Activated T-cell treated with anti-CD3 and anti-CD28 coated beads, Interleukin-2, amount 50 U/mL, for 72 hours (primary cell): ENCODE results near the gene ANKRD26. TPM values are rescaled to one million over a fixed set of nuclear protein-coding genes. Genes with fewer than 3 reads are reported as not detected.
A peak's percentile ranks its signal among the peaks of the same experiment; 100 is the strongest.
"Not testable (repeated sequence)": the region's sequence is repeated elsewhere in the genome, so short reads cannot be mapped to it uniquely, and the experiment has no call there.

ENCODE experiments used
- ATAC-seq, 2 donors: fragments of 150-1000 bp; cut with Tn5 transposase; replicated peaks in 1 of 2; 2 replicates each; pipeline ENCODE4 v1.10.0; 2021; ENCODE audit warnings: moderate library complexity in 2 of 2, mild to moderate bottlenecking in 1 of 2
- DNase-seq, 2 donors: peaks; one replicate each; pipeline ENCODE4 v3.0.0; 2021 to 2022; ENCODE audit warnings: mixed read lengths in 1 of 2
- H3K27ac Mint-ChIP-seq: one replicate; pipeline ENCODE4 v1.8.0; 2022; ENCODE audit warnings: mild to moderate bottlenecking, moderate library complexity, mixed read lengths
- H3K27me3 Mint-ChIP-seq: one replicate; pipeline ENCODE4 v1.8.0; 2022; ENCODE audit warnings: low read depth, mixed read lengths
- H3K36me3 Mint-ChIP-seq, 2 donors: one replicate each; pipeline ENCODE4 v1.8.0; 2022; ENCODE audit warnings: mixed read lengths in 2 of 2, mild to moderate bottlenecking in 1 of 2; ENCODE audit not compliant: insufficient read depth in 2 of 2
- H3K4me1 Mint-ChIP-seq: one replicate; pipeline ENCODE4 v1.8.0; 2022; ENCODE audit warnings: low read depth, mixed read lengths
- H3K4me3 Mint-ChIP-seq, 2 donors: one replicate each; pipeline ENCODE4 v1.8.0; 2022; ENCODE audit warnings: mild to moderate bottlenecking in 2 of 2, mixed read lengths in 2 of 2, moderate library complexity in 2 of 2
- H3K9me3 Mint-ChIP-seq, 2 donors: one replicate each; pipeline ENCODE4 v1.8.0; 2022; ENCODE audit warnings: mixed read lengths in 2 of 2
- total RNA-seq, 2 donors: library from RNA; stranded (reverse); gene quantifications; one replicate each; pipeline ENCODE4 v1.2.3, GENCODE V29; 2022

Gene ANKRD26
- total RNA-seq, 2 donors from 2014 or later = 8.2 to 10.6 TPM

DNA sequence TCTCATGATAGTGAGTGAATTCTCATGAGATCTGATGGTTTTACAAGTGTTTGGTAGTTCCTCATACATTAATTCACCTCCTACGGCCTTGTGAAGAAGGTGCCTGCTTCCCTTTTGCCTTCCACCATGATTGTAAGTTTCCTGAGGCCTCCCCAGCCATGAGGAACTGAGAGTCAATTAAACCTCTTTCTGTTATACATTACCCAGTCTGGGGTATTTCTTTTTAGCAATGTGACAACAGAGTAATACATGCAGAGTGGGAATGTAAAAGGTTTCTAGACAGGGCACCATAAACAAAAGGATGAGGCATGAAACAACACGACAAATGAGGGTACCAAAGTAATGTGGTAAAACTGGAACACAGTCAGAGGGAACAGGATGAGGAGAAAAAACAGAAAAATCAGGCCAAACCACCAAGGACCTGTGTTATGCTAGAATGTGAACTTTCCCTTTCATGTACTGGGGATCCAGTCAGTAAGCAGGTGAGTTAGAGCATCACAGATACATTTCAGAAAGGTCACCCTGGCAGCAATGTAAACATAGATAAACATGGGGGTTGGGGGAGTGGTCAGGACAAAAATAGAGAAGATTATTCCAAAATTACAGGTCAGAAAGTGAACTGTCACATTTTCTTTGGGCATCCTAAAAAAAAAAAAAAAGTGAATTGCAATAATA is 31.9 kb downstream of the ANKRD26 start:
- ATAC-seq = no peak
- no peaks in the 10 kb centered on the region for H3K4me1 Mint-ChIP-seq
- no peak for DNase-seq
- no peak overlapping the region for H3K27ac Mint-ChIP-seq
- H3K27me3 Mint-ChIP-seq = no peaks in the 10 kb centered on the region
- H3K9me3 Mint-ChIP-seq = peaks cover 0 to 2% of the 10 kb centered on the region in 2 donors
- H3K4me3 Mint-ChIP-seq = no peak overlapping the region
- H3K36me3 Mint-ChIP-seq = peaks cover 10 to 20% of the 10 kb centered on the region in 2 donors

DNA sequence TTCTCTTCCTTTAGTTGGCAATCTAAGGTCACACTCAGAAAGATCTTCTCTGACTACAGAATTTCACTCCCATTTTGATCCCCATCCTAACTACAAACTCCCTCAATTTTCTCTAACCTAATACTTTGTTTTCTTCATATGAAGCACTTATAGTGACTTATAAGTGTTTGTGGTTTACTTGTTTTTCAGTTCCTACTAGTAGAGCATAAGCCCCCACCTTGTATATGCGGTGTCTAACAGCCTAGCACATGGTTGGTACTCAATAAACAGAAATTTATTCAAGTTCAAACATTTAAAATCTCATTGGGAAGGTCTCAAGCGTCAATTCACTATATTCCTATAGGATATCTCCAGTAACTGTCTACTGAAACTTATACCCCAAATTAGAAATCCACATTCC is 35.2 kb downstream of the ANKRD26 start:
- Mint-ChIP-seq H3K27me3 (no peaks in the 10 kb centered on the region), H3K36me3 (peaks cover 7 to 24% of the 10 kb centered on the region in 2 donors), H3K9me3 (no peaks in the 10 kb centered on the region), H3K4me3 (no peak overlapping the region), H3K27ac (peak overlapping the region; percentile 23), H3K4me1 (no peaks in the 10 kb centered on the region)
- no peak for DNase-seq
- ATAC-seq = no peak

GRCh38 chr10:27052656-27053055 is 47.6 kb downstream of the ANKRD26 start:
- DNase-seq = no peak
- H3K27me3 Mint-ChIP-seq = no peaks in the 10 kb centered on the region
- no peak for ATAC-seq
- H3K4me1 Mint-ChIP-seq = no peaks in the 10 kb centered on the region
- H3K9me3 Mint-ChIP-seq = no peaks in the 10 kb centered on the region
- H3K4me3 Mint-ChIP-seq = no peak overlapping the region
- peaks cover 0 to 2% of the 10 kb centered on the region in 2 donors for H3K36me3 Mint-ChIP-seq
- no peak overlapping the region for H3K27ac Mint-ChIP-seq

GRCh38 chr10:27045247-27045646 is 55.0 kb downstream of the ANKRD26 start:
- DNase-seq, H3K36me3 Mint-ChIP-seq, H3K27me3 Mint-ChIP-seq, H3K27ac Mint-ChIP-seq, ATAC-seq, H3K4me3 Mint-ChIP-seq, H3K4me1 Mint-ChIP-seq, H3K9me3 Mint-ChIP-seq: not testable (repeated sequence)

DNA sequence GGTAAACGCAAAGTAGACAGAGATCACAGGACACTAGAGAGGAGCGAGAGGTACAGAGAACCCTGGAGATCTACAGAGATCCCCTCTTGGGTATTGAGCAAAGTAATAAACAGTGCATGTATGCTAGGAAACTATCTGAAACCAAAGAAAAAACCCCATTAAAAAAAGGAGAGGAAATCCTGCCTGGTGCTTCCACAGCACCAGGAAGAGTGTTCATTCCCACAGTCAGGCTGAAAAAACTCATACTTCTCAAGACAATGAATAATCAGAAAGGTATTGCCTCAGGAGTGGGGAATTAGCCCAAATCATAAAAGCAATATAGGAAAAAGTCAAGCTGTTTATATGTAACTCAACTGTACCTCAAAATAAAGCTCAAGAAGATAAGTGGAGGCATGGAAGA is 59.1 kb downstream of the ANKRD26 start:
- ATAC-seq = no peak
- H3K27ac Mint-ChIP-seq = no peak overlapping the region
- peaks cover 5 to 12% of the 10 kb centered on the region in 2 donors for H3K36me3 Mint-ChIP-seq
- H3K4me1 Mint-ChIP-seq = no peaks in the 10 kb centered on the region
- no peaks in the 10 kb centered on the region for H3K9me3 Mint-ChIP-seq
- no peaks in the 10 kb centered on the region for H3K27me3 Mint-ChIP-seq
- no peak overlapping the region for H3K4me3 Mint-ChIP-seq
- no peak for DNase-seq

DNA sequence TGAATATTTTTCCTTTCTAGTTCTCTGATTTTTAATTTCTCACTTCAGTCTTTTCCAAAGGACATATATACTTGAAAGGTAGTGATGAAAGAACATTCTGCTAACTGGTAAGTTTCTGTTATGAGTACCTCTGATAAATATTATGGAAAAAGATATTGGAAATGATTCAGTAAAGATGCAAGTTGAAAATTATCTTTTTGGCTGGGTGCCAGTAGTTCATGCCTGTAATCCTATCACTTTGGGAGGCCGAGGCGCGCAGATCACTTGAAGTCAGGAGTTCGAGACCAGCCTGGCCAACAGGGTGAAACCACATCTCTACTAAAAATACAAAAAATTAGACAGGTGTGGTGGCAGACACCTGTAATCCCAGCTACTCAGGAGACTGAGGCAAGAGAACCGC is 62.1 kb downstream of the ANKRD26 start:
- Mint-ChIP-seq H3K27me3 (no peaks in the 10 kb centered on the region), H3K27ac (no peak overlapping the region), H3K36me3 (peaks cover 5 to 15% of the 10 kb centered on the region in 2 donors), H3K4me1 (peaks cover 13% of the 10 kb centered on the region), H3K4me3 (no peak overlapping the region), H3K9me3 (no peaks in the 10 kb centered on the region)
- no peak for DNase-seq
- no peak for ATAC-seq

DNA sequence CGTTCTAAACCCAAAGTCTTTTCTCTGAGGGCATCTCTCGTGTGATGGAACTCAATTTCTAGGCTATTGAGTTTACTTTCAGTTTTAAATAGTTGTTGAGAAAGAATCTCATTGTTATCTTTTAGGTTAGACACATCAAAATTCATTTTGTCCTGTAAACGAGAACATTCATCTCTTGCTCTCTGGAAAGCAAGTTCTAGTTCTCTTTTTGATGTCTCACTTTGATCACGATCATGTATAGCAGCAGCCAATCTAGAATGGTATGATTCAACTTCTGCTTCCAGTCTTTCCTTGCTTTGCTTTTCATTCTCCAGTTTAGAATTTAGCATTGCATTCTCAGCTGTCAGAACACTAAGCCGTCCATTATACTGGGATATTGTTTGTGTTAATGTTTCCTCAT is 65.1 kb downstream of the ANKRD26 start:
- H3K27me3 Mint-ChIP-seq = no peaks in the 10 kb centered on the region
- peaks cover 15% of the 10 kb centered on the region for H3K4me1 Mint-ChIP-seq
- H3K27ac Mint-ChIP-seq = peak overlapping the region; percentile 76
- ATAC-seq (peak; percentile 57 to 71), DNase-seq (no peak)
- H3K36me3 Mint-ChIP-seq = peaks cover 0 to 11% of the 10 kb centered on the region in 2 donors
- H3K9me3 Mint-ChIP-seq = no peaks in the 10 kb centered on the region
- H3K4me3 Mint-ChIP-seq = peak overlapping the region; percentile 63 to 74

GRCh38 chr10:27030060-27030459 is 70.2 kb downstream of the ANKRD26 start:
- Mint-ChIP-seq H3K4me1 (peaks cover 17% of the 10 kb centered on the region), H3K4me3 (no peak overlapping the region), H3K27me3 (no peaks in the 10 kb centered on the region), H3K9me3 (no peaks in the 10 kb centered on the region), H3K27ac (no peak overlapping the region), H3K36me3 (peaks cover 0 to 2% of the 10 kb centered on the region in 2 donors)
- ATAC-seq (peak in 1 of 2 donors; percentile 36), DNase-seq (no peak)

- DNase-seq = no peak
- Mint-ChIP-seq H3K4me1 (peaks cover 8% of the 10 kb centered on the region), H3K27ac (no peak overlapping the region), H3K27me3 (no peaks in the 10 kb centered on the region), H3K9me3 (no peaks in the 10 kb centered on the region), H3K36me3 (peaks cover 3 to 7% of the 10 kb centered on the region in 2 donors), H3K4me3 (no peak overlapping the region)
- ATAC-seq = no peak
Measured at GRCh38 chr10:27022048-27022447, 78.2 kb downstream of the ANKRD26 start.

GRCh38 chr10:27020243-27020642 is 80.1 kb downstream of the ANKRD26 start:
- H3K36me3 Mint-ChIP-seq = peaks cover 3 to 7% of the 10 kb centered on the region in 2 donors
- H3K9me3 Mint-ChIP-seq = no peaks in the 10 kb centered on the region
- no peaks in the 10 kb centered on the region for H3K27me3 Mint-ChIP-seq
- H3K4me1 Mint-ChIP-seq = peaks cover 8% of the 10 kb centered on the region
- DNase-seq (no peak), ATAC-seq (no peak)
- no peak overlapping the region for H3K4me3 Mint-ChIP-seq
- no peak overlapping the region for H3K27ac Mint-ChIP-seq

DNA sequence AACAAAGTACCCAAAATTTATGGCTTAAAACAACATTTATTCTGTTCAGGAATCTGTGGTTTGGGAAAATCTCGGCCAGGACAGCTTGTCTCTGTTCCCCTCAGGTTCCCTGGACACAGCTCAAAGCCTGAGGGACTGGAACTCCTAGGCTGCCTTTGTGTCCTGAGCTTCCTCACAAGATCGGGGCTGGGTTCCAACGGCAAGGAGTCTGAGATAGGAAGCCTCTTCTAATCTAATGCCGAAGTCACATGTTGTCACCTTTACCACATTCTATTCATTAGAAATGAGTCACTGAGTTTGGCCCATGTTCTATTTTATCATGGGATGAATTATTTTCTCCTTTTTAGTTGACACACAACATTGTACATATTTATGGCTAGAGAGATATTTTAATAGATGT is 80.5 kb downstream of the ANKRD26 start:
- ATAC-seq = no peak
- H3K36me3 Mint-ChIP-seq = peaks cover 3 to 7% of the 10 kb centered on the region in 2 donors
- H3K9me3 Mint-ChIP-seq = no peaks in the 10 kb centered on the region
- DNase-seq = no peak
- peaks cover 8% of the 10 kb centered on the region for H3K4me1 Mint-ChIP-seq
- H3K27ac Mint-ChIP-seq = no peak overlapping the region
- no peaks in the 10 kb centered on the region for H3K27me3 Mint-ChIP-seq
- no peak overlapping the region for H3K4me3 Mint-ChIP-seq

DNA sequence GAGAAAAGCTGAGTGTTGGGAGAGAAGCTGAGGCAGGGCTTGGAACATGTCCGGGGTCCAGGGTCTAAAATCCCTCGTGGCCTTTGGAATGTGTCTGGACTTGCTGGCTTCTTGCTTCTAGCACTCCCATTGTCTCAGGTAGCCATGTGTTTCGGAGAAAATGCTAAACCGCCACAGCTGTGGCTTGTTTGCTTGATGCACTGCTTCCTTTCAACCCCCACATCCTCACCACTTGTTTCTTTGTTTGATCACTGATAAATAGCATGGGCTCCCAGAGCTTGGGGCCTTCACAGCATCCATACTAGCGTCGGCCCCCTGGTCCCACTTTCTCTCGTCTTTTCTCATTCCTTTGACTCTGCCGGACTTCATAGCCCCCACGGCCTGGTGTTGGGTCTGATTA is 102.7 kb downstream of the ANKRD26 start:
- peaks cover 0 to 5% of the 10 kb centered on the region in 2 donors for H3K9me3 Mint-ChIP-seq
- no peaks in the 10 kb centered on the region for H3K4me1 Mint-ChIP-seq
- peaks cover 0 to 7% of the 10 kb centered on the region in 2 donors for H3K36me3 Mint-ChIP-seq
- ATAC-seq (no peak), DNase-seq (no peak)
- H3K27ac Mint-ChIP-seq = no peak overlapping the region
- no peaks in the 10 kb centered on the region for H3K27me3 Mint-ChIP-seq
- H3K4me3 Mint-ChIP-seq = no peak overlapping the region

- no peaks in the 10 kb centered on the region for H3K27me3 Mint-ChIP-seq
- no peak for ATAC-seq
- H3K36me3 Mint-ChIP-seq = peaks cover 0 to 2% of the 10 kb centered on the region in 2 donors
- H3K4me1 Mint-ChIP-seq = no peaks in the 10 kb centered on the region
- H3K27ac Mint-ChIP-seq = no peak overlapping the region
- H3K4me3 Mint-ChIP-seq = no peak overlapping the region
- H3K9me3 Mint-ChIP-seq = peaks cover 0 to 3% of the 10 kb centered on the region in 2 donors
- no peak for DNase-seq
Measured at GRCh38 chr10:26994743-26995142, 105.6 kb downstream of the ANKRD26 start.

- Mint-ChIP-seq H3K9me3 (no peaks in the 10 kb centered on the region), H3K4me3 (no peak overlapping the region), H3K36me3 (peaks cover 0 to 2% of the 10 kb centered on the region in 2 donors), H3K27me3 (no peaks in the 10 kb centered on the region), H3K27ac (no peak overlapping the region), H3K4me1 (no peaks in the 10 kb centered on the region)
- no peak for DNase-seq
- ATAC-seq = no peak
Measured at GRCh38 chr10:26987851-26988250, 112.4 kb downstream of the ANKRD26 start.
